NT2/D1 (cell line): ENCODE measurements around the gene ADGRD1.

Experiments
- DNase-seq: peaks from one replicate; pipeline ENCODE4 v3.0.0-alpha.2; 2011; ENCODE audit warnings: low read depth, low spot score
- H3K27me3 ChIP-seq: 2 replicates; pipeline ENCODE4 v1.6.0; 2011; ENCODE audit warnings: mild to moderate bottlenecking; ENCODE audit not compliant: insufficient read length, insufficient read depth
- H3K36me3 ChIP-seq: 2 replicates; pipeline ENCODE4 v1.6.1; 2011; ENCODE audit warnings: mild to moderate bottlenecking, low read length, mixed read lengths; ENCODE audit not compliant: insufficient read depth, insufficient read length
- H3K4me1 ChIP-seq: 2 replicates; pipeline ENCODE4 v1.5.1; 2011; ENCODE audit not compliant: insufficient read depth, insufficient read length
- H3K4me3 ChIP-seq: 2 replicates; pipeline ENCODE4 v1.5.1; 2011; ENCODE audit warnings: low read depth; ENCODE audit not compliant: insufficient read length
- H3K9ac ChIP-seq: 2 replicates; pipeline ENCODE4 v1.6.0; 2011; ENCODE audit warnings: low read depth; ENCODE audit not compliant: insufficient read length
- H3K9me3 ChIP-seq: 2 replicates; pipeline ENCODE4 v1.5.1; 2011; ENCODE audit warnings: mild to moderate bottlenecking, low read length; ENCODE audit not compliant: insufficient read depth
- SUZ12 ChIP-seq: IDR thresholded peaks from 2 replicates; pipeline ENCODE4 v1.6.1; 2011; ENCODE audit not compliant: insufficient read length, insufficient read depth; ENCODE audit errors: extremely low read depth
- YY1 ChIP-seq: IDR thresholded peaks from 2 replicates; pipeline ENCODE4 v1.6.1; 2011; ENCODE audit not compliant: insufficient read length, insufficient read depth
- ZNF274 ChIP-seq: IDR thresholded peaks from 2 replicates; pipeline ENCODE4 v1.6.1; 2011; ENCODE audit warnings: mild to moderate bottlenecking, low read depth, low read length

The ADGRD1 gene

DNA sequence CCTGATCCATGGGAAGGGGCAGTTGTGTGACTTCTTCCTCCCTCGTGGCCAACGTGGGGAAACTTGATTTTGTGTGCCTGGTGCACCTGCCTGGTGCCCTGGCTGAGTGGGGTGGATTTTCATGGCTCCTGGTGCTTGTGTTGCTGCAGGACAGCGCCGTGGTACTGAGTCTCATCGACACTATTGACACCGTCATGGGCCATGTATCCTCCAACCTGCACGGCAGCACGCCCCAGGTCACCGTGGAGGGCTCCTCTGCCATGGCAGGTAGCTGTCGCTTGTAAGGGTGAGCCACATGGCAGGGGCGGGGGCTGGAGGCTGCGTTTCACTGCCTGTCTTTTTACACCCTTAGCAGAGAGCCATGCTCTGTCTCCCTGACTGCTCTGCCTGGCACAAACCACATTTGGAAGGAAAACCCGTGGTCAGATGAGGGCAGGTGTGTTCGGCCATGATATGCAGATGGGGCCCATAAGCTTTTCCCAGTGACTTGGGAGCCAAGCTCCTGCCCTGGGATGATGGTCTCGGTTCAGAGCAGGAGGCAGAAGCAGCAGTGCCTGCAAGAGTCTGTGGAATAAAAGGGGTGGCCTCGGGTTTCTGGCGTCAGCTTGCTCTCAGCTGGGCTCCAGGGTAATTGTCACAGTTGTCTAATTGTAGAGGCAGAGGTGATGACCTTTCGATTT is 49.5 kb downstream of the ADGRD1 start:
- Histone ChIP-seq H3K27me3 (no peaks in the 10 kb centered on the region), H3K36me3 (no peaks in the 10 kb centered on the region), H3K4me3 (no peak overlapping the region), H3K4me1 (peaks cover 6% of the 10 kb centered on the region), H3K9me3 (peaks cover 19% of the 10 kb centered on the region; the same call in 1 of the 2 replicates), H3K9ac (no peak overlapping the region)
- TF ChIP-seq SUZ12 (no peak), ZNF274 (no peak), YY1 (no peak)
- no peak for DNase-seq

- TF ChIP-seq YY1 = no peak
- TF ChIP-seq SUZ12 = no peak
- TF ChIP-seq ZNF274 = no peak
- no peaks in the 10 kb centered on the region for H3K27me3 ChIP-seq
- peaks cover 17% of the 10 kb centered on the region; the same call in 1 of the 2 replicates for H3K9me3 ChIP-seq
- no peak overlapping the region for H3K9ac ChIP-seq
- DNase-seq = no peak
- peaks cover 6% of the 10 kb centered on the region for H3K4me1 ChIP-seq
- H3K4me3 ChIP-seq = no peak overlapping the region
- no peaks in the 10 kb centered on the region for H3K36me3 ChIP-seq
Measured at GRCh38 chr12:131003716-131004045, 50.0 kb downstream of the ADGRD1 start.

DNA sequence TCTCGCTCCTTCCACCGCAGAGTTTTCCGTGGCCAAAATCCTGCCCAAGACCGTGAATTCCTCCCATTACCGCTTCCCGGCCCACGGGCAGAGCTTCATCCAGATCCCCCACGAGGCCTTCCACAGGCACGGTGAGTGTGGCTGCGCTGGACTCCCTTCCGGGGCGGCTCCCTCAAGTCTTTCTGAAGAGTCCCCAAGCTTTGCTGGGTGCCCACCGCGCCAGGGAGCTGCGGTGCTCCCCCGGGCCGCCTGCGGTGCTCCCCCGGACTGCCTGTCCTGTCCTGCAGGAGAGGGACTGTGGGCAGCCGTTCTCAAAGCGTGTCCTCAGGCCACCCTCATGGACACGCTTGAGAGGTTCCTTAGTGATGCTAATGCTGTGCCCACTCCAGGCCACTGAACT is 50.5 kb downstream of the ADGRD1 start:
- H3K9me3 ChIP-seq = peaks cover 17% of the 10 kb centered on the region; the same call in 1 of the 2 replicates
- H3K9ac ChIP-seq = peak overlapping the region; percentile 22
- no peaks in the 10 kb centered on the region for H3K27me3 ChIP-seq
- H3K36me3 ChIP-seq = no peaks in the 10 kb centered on the region
- H3K4me3 ChIP-seq = no peak overlapping the region
- no peak for TF ChIP-seq SUZ12
- no peak for TF ChIP-seq YY1
- no peak for TF ChIP-seq ZNF274
- H3K4me1 ChIP-seq = peaks cover 6% of the 10 kb centered on the region
- DNase-seq = no peak

- no peak overlapping the region for H3K9ac ChIP-seq
- TF ChIP-seq ZNF274 (no peak), SUZ12 (no peak), YY1 (no peak)
- no peak overlapping the region for H3K4me3 ChIP-seq
- no peaks in the 10 kb centered on the region for H3K36me3 ChIP-seq
- H3K4me1 ChIP-seq = peaks cover 6% of the 10 kb centered on the region
- peaks cover 10% of the 10 kb centered on the region; the same call in 1 of the 2 replicates for H3K9me3 ChIP-seq
- no peak for DNase-seq
- H3K27me3 ChIP-seq = no peaks in the 10 kb centered on the region
Measured at GRCh38 chr12:131005161-131006035, 51.7 kb downstream of the ADGRD1 start.

GRCh38 chr12:131006036-131006735 is 52.5 kb downstream of the ADGRD1 start:
- H3K9me3 ChIP-seq = peaks cover 5% of the 10 kb centered on the region; the same call in 1 of the 2 replicates
- no peak overlapping the region for H3K4me3 ChIP-seq
- TF ChIP-seq ZNF274 = no peak
- peaks cover 6% of the 10 kb centered on the region for H3K4me1 ChIP-seq
- no peak overlapping the region for H3K9ac ChIP-seq
- DNase-seq = no peak
- H3K36me3 ChIP-seq = no peaks in the 10 kb centered on the region
- H3K27me3 ChIP-seq = no peaks in the 10 kb centered on the region

GRCh38 chr12:131007031-131007739 is 53.5 kb downstream of the ADGRD1 start:
- no peaks in the 10 kb centered on the region for H3K27me3 ChIP-seq
- no peak for DNase-seq
- no peak overlapping the region for H3K4me3 ChIP-seq
- H3K9ac ChIP-seq = no peak overlapping the region
- no peaks in the 10 kb centered on the region for H3K9me3 ChIP-seq
- no peak for TF ChIP-seq YY1
- no peaks in the 10 kb centered on the region for H3K36me3 ChIP-seq
- peaks cover 6% of the 10 kb centered on the region for H3K4me1 ChIP-seq

GRCh38 chr12:131007740-131008117 is 54.0 kb downstream of the ADGRD1 start:
- TF ChIP-seq ZNF274 (no peak), YY1 (no peak), SUZ12 (no peak)
- Histone ChIP-seq H3K4me1 (peaks cover 6% of the 10 kb centered on the region), H3K27me3 (no peaks in the 10 kb centered on the region), H3K9me3 (no peaks in the 10 kb centered on the region), H3K4me3 (no peak overlapping the region), H3K9ac (no peak overlapping the region), H3K36me3 (no peaks in the 10 kb centered on the region)
- DNase-seq = no peak
